ENCODE measurements around the gene MUC20. TPM values are rescaled to one million over a fixed set of nuclear protein-coding genes. Genes with fewer than 3 reads are reported as not detected.
"Not testable (repeated sequence)": the region's sequence is repeated elsewhere in the genome, so short reads cannot be mapped to it uniquely, and the experiment has no call there.

The MUC20 gene
- total and polyA plus RNA-seq, 7 experiments from 2014 or later, result 0.66 to 17.8 (median 12.2) TPM

GRCh38 chr3:195688471-195689183 is 32.2 kb upstream of the MUC20 start:
- H3K36me3 ChIP-seq (ENCODE audit: control insufficient read depth in 2 of 3, insufficient read depth in 3 of 3, low read length in 3 of 3), result peaks cover 0 to 46% (median 7%) of the 10 kb centered on the region in 3 experiments
- intact Hi-C loops (cut with micrococcal nuclease), result loop anchor here in 1 of 2 donors (5.0 kb wide), 1 partner anchor 269 kb away; no protein-coding TSS in a partner anchor
- H3K27ac ChIP-seq (ENCODE audit: low read depth, low read length); POLR2A ChIA-PET; H3K9me3 Mint-ChIP-seq; H3K27me3 ChIP-seq (ENCODE audit: control insufficient read depth in 2 of 2, insufficient read depth in 2 of 2, low read length in 2 of 2); DNase-seq; H3K4me3 Mint-ChIP-seq; H3K27ac Mint-ChIP-seq; H3K9me3 ChIP-seq (ENCODE audit: control insufficient read depth in 2 of 3, low read length in 3 of 3); ATAC-seq; H3K4me3 ChIP-seq (ENCODE audit: low read length); H3K27me3 Mint-ChIP-seq; CTCF ChIA-PET; H3K4me1 ChIP-seq (ENCODE audit: control insufficient read depth in 2 of 2, insufficient read depth in 2 of 2, low read length in 2 of 2): not testable (repeated sequence)
- Mint-ChIP-seq H3K36me3 (peaks cover 30 to 48% (median 42%) of the 10 kb centered on the region in 5 donors), H3K4me1 (peaks cover 0 to 21% (median 4%) of the 10 kb centered on the region in 7 donors)

- POLR2A ChIA-PET; H3K27me3 ChIP-seq (ENCODE audit: control insufficient read depth in 2 of 2, insufficient read depth in 2 of 2, low read length in 2 of 2); H3K9me3 Mint-ChIP-seq; H3K27ac ChIP-seq (ENCODE audit: low read depth, low read length); H3K4me3 Mint-ChIP-seq; ATAC-seq; CTCF ChIA-PET; DNase-seq; H3K4me1 ChIP-seq (ENCODE audit: control insufficient read depth in 2 of 2, insufficient read depth in 2 of 2, low read length in 2 of 2); H3K9me3 ChIP-seq (ENCODE audit: control insufficient read depth in 2 of 3, low read length in 3 of 3); H3K27me3 Mint-ChIP-seq; H3K4me3 ChIP-seq (ENCODE audit: low read length): not testable (repeated sequence)
- intact Hi-C loops (cut with micrococcal nuclease), result loop anchor here in 1 of 2 donors (5.0 kb wide), 1 partner anchor 268 kb away; no protein-coding TSS in a partner anchor
- peak overlapping the region in 2 of 9 donors; percentile 62 to 78 for H3K27ac Mint-ChIP-seq
- H3K4me1 Mint-ChIP-seq, result peaks cover 0 to 21% (median 4%) of the 10 kb centered on the region in 7 donors
- peaks cover 0 to 46% (median 7%) of the 10 kb centered on the region in 3 experiments for H3K36me3 ChIP-seq (ENCODE audit: control insufficient read depth in 2 of 3, insufficient read depth in 3 of 3, low read length in 3 of 3)
- H3K36me3 Mint-ChIP-seq, result peaks cover 22 to 44% (median 40%) of the 10 kb centered on the region in 5 donors
These were observed 31.4 kb upstream of the MUC20 start for GRCh38 chr3:195689184-195690070.

- Histone ChIP-seq H3K4me1 (ENCODE audit: control insufficient read depth in 2 of 2, insufficient read depth in 2 of 2, low read length in 2 of 2) (no peaks in the 10 kb centered on the region), H3K27ac (ENCODE audit: low read depth, low read length) (no peak overlapping the region), H3K36me3 (ENCODE audit: control insufficient read depth in 2 of 3, insufficient read depth in 3 of 3, low read length in 3 of 3) (peaks cover 0 to 50% (median 7%) of the 10 kb centered on the region in 3 experiments), H3K9me3 (ENCODE audit: control insufficient read depth in 2 of 3, low read length in 3 of 3) (no peaks in the 10 kb centered on the region), H3K4me3 (ENCODE audit: low read length) (no peak overlapping the region), H3K27me3 (ENCODE audit: control insufficient read depth in 2 of 2, insufficient read depth in 2 of 2, low read length in 2 of 2) (no peaks in the 10 kb centered on the region)
- H3K4me1 Mint-ChIP-seq, result peaks cover 0 to 21% (median 4%) of the 10 kb centered on the region in 7 donors
- intact Hi-C loops (cut with micrococcal nuclease), result no loop called here
- POLR2A ChIA-PET, result no interaction called here
- CTCF ChIA-PET, result no interaction called here
- peaks cover 0 to 4% (median 0%) of the 10 kb centered on the region in 11 donors for H3K9me3 Mint-ChIP-seq
- H3K36me3 Mint-ChIP-seq, result peaks cover 20 to 44% (median 32%) of the 10 kb centered on the region in 5 donors
- H3K4me3 Mint-ChIP-seq, result no peak overlapping the region
- no peak overlapping the region for H3K27ac Mint-ChIP-seq
- no peaks in the 10 kb centered on the region for H3K27me3 Mint-ChIP-seq
- DNase-seq, result no peak
- no peak for ATAC-seq
These were observed 29.8 kb upstream of the MUC20 start for GRCh38 chr3:195690951-195691350.

GRCh38 chr3:195691596-195692353 is 29.0 kb upstream of the MUC20 start:
- CTCF ChIA-PET; H3K4me3 Mint-ChIP-seq; H3K27ac ChIP-seq (ENCODE audit: low read depth, low read length): not testable (repeated sequence)

GRCh38 chr3:195692354-195692685 is 28.5 kb upstream of the MUC20 start:
- ATAC-seq, result no peak

More at GRCh38 chr3:195691596-195692353, 29.0 kb upstream of the MUC20 start:
- H3K36me3 Mint-ChIP-seq, result peaks cover 20 to 43% (median 36%) of the 10 kb centered on the region in 5 donors
- H3K4me1 ChIP-seq (ENCODE audit: control insufficient read depth in 2 of 2, insufficient read depth in 2 of 2, low read length in 2 of 2); H3K27me3 Mint-ChIP-seq; H3K9me3 ChIP-seq (ENCODE audit: control insufficient read depth in 2 of 3, low read length in 3 of 3); ATAC-seq; H3K4me3 ChIP-seq (ENCODE audit: low read length); H3K27me3 ChIP-seq (ENCODE audit: control insufficient read depth in 2 of 2, insufficient read depth in 2 of 2, low read length in 2 of 2); intact Hi-C loops (cut with micrococcal nuclease); DNase-seq; POLR2A ChIA-PET; H3K9me3 Mint-ChIP-seq: not testable (repeated sequence)
- peaks cover 0 to 44% (median 4%) of the 10 kb centered on the region in 3 experiments for H3K36me3 ChIP-seq (ENCODE audit: control insufficient read depth in 2 of 3, insufficient read depth in 3 of 3, low read length in 3 of 3)
- H3K27ac Mint-ChIP-seq, result peak overlapping the region in 2 of 9 donors; percentile 6 to 54
- peaks cover 0 to 17% (median 4%) of the 10 kb centered on the region in 7 donors for H3K4me1 Mint-ChIP-seq

GRCh38 chr3:195692781-195693427 is 27.9 kb upstream of the MUC20 start:
- ChIA-PET POLR2A (no interaction called here), CTCF (no interaction called here)
- Mint-ChIP-seq H3K9me3 (peaks cover 0 to 2% (median 0%) of the 10 kb centered on the region in 11 donors), H3K4me3 (no peak overlapping the region), H3K27ac (peak overlapping the region in 1 of 9 donors; percentile 53), H3K4me1 (peaks cover 0 to 11% (median 0%) of the 10 kb centered on the region in 7 donors), H3K27me3 (no peaks in the 10 kb centered on the region), H3K36me3 (peaks cover 18 to 45% (median 31%) of the 10 kb centered on the region in 5 donors)
- intact Hi-C loops (cut with micrococcal nuclease), result no loop called here
- DNase-seq (no peak), ATAC-seq (no peak)
- Histone ChIP-seq H3K9me3 (ENCODE audit: control insufficient read depth in 2 of 3, low read length in 3 of 3) (no peaks in the 10 kb centered on the region), H3K4me3 (ENCODE audit: low read length) (no peak overlapping the region), H3K4me1 (ENCODE audit: control insufficient read depth in 2 of 2, insufficient read depth in 2 of 2, low read length in 2 of 2) (no peaks in the 10 kb centered on the region), H3K36me3 (ENCODE audit: control insufficient read depth in 2 of 3, insufficient read depth in 3 of 3, low read length in 3 of 3) (peaks cover 0 to 41% (median 4%) of the 10 kb centered on the region in 3 experiments), H3K27ac (ENCODE audit: low read depth, low read length) (no peak overlapping the region), H3K27me3 (ENCODE audit: control insufficient read depth in 2 of 2, insufficient read depth in 2 of 2, low read length in 2 of 2) (no peaks in the 10 kb centered on the region)

More at GRCh38 chr3:195692354-195692685, 28.5 kb upstream of the MUC20 start:
- no peak overlapping the region for H3K4me3 Mint-ChIP-seq
- H3K4me1 Mint-ChIP-seq, result peaks cover 0 to 15% (median 3%) of the 10 kb centered on the region in 7 donors
- DNase-seq, result no peak
- H3K27ac Mint-ChIP-seq, result peak overlapping the region in 2 of 9 donors; percentile 3 to 6
- POLR2A ChIA-PET, result no interaction called here
- intact Hi-C loops (cut with micrococcal nuclease), result no loop called here
- Histone ChIP-seq H3K27me3 (ENCODE audit: control insufficient read depth in 2 of 2, insufficient read depth in 2 of 2, low read length in 2 of 2) (no peaks in the 10 kb centered on the region), H3K4me3 (ENCODE audit: low read length) (no peak overlapping the region), H3K4me1 (ENCODE audit: control insufficient read depth in 2 of 2, insufficient read depth in 2 of 2, low read length in 2 of 2) (no peaks in the 10 kb centered on the region), H3K27ac (ENCODE audit: low read depth, low read length) (no peak overlapping the region), H3K9me3 (ENCODE audit: control insufficient read depth in 2 of 3, low read length in 3 of 3) (no peaks in the 10 kb centered on the region), H3K36me3 (ENCODE audit: control insufficient read depth in 2 of 3, insufficient read depth in 3 of 3, low read length in 3 of 3) (peaks cover 0 to 44% (median 4%) of the 10 kb centered on the region in 3 experiments)
- no peaks in the 10 kb centered on the region for H3K27me3 Mint-ChIP-seq
- CTCF ChIA-PET, result no interaction called here
- peaks cover 17 to 43% (median 33%) of the 10 kb centered on the region in 5 donors for H3K36me3 Mint-ChIP-seq
- peaks cover 0 to 3% (median 0%) of the 10 kb centered on the region in 11 donors for H3K9me3 Mint-ChIP-seq

All from naive thymus-derived CD4-positive, alpha-beta T cell (primary cell).